RWPE1 (cell line): ENCODE results near the gene STK32B.

Experiments used
- CTCF ChIA-PET: fragments of 350-600 bp; sonication (Branson Sonifier 250); formaldehyde crosslinking; extraction: SDS; loops from one replicate; lab custom pipeline; 2021; lab: Yijun Ruan, JAX
- POLR2A ChIA-PET: fragments of 400-600 bp; formaldehyde crosslinking; extraction: SDS; loops from one replicate; lab custom pipeline; 2020; ENCODE audit warnings: antibody characterized with exemption; ENCODE audit not compliant: low non-redundant PET; lab: Yijun Ruan, JAX
- DNase-seq: peaks from one replicate; pipeline ENCODE4 v3.0.0; 2012; ENCODE audit warnings: low spot score
- H3K27ac ChIP-seq: fragments of 450-650 bp; 2 replicates; pipeline ENCODE4 v1.5.1; 2017
- CTCF ChIP-seq: fragments of 450-650 bp; conservative IDR thresholded peaks from 2 replicates; pipeline ENCODE4 v1.5.1; 2017; ENCODE audit warnings: low read depth, mild to moderate bottlenecking

STK32B gene

DNA sequence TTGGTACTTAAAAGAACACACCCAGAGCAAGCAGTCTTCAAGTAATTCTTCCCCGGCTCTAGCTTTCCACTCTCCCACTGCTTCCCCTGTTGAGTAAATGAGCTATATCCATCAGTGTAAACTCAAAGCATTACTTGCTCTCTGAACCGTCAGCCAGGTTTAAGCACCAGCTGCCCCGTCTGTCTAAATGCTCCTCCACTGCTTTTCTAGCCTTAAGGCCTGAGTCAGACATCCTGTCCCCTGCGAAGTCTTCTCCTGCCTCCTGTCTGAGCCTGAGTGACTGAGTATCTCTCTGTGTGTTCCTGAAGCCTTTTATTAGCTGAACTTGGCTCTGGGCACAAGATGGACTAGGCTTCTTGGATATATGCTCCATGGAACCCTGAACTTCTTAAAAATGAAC, 205.1 kb downstream of the STK32B start:
- CTCF ChIA-PET, result no interaction called here
- no peak for TF ChIP-seq CTCF
- no peak for DNase-seq
- POLR2A ChIA-PET, result no interaction called here
- H3K27ac ChIP-seq, result no peak overlapping the region

- TF ChIP-seq CTCF, result no peak
- ChIA-PET CTCF (no interaction called here), POLR2A (no interaction called here)
- DNase-seq, result no peak
- H3K27ac ChIP-seq, result no peak overlapping the region
Observed at GRCh38 chr4:5257086-5257485, 205.8 kb downstream of the STK32B start.

GRCh38 chr4:5259471-5259870, 208.2 kb downstream of the STK32B start:
- POLR2A ChIA-PET, result no interaction called here
- CTCF ChIA-PET, result no interaction called here

DNA sequence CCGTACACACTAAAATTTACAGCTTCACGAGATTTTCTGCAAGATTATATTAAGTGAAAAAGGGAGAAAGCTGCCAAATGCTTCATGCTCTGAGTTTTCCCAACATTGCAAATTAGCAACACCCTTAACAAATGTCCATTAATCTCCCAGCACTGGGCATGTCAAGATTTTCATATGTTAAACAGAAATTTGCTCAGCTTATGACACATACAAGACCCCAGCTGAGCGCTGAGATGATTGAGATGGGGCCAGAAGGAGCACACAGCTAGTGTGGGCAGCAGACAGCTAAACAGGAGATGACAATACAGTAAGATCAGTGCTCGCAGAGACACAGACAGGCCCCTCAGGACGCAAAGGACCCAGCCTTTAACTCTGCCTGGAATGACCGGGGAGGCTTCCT, 208.8 kb downstream of the STK32B start:
- no peak overlapping the region for H3K27ac ChIP-seq
- CTCF ChIA-PET, result no interaction called here
- POLR2A ChIA-PET, result no interaction called here
- no peak for TF ChIP-seq CTCF
- DNase-seq, result no peak

More at GRCh38 chr4:5259471-5259870, 208.2 kb downstream of the STK32B start:
- TF ChIP-seq CTCF, result no peak
- no peak overlapping the region for H3K27ac ChIP-seq
- no peak for DNase-seq

DNA sequence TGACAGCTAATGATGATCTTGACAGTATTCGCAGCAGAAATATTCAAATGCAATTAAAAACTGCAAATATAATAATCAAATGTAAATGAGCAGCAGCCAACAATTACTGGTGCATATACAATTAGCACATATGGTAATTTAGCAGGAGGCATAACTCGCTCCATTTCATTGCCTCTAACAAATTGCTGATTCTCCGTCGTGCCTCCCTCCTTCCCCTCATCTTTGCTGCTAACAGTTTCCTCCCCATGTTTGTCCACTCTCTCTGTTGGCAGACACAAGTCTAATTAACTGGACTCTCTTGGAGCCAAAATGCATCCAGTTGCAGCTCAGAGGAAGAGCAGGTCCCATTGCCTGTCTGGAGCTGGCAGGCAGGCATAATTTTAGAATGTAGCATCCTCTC, 210.6 kb downstream of the STK32B start:
- H3K27ac ChIP-seq, result no peak overlapping the region
- ChIA-PET POLR2A (no interaction called here), CTCF (no interaction called here)

DNA sequence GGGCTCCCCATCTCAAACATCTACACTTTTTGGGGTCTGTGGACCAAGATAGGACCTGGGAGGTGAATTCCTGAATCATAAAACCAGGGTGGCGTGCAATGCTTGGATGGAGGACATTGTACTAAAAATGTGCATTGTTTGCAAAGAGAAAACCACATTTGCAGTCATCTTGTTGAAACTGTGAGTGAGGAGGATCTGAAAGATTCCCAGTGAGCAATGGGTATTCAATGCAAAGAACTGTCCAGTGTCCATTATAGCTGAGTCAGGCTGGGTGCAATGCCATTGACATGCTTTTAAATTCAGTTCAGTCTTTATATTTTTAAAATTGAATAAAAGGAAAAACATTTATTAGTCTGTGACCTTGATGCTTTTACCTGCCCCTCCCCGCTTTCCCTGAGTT, 215.7 kb downstream of the STK32B start:
- TF ChIP-seq CTCF, result no peak
- POLR2A ChIA-PET, result no interaction called here
- CTCF ChIA-PET, result no interaction called here
- H3K27ac ChIP-seq, result no peak overlapping the region
- DNase-seq, result no peak

More for the DNA sequence above, 210.6 kb downstream of the STK32B start:
- DNase-seq, result no peak
- no peak for TF ChIP-seq CTCF

DNA sequence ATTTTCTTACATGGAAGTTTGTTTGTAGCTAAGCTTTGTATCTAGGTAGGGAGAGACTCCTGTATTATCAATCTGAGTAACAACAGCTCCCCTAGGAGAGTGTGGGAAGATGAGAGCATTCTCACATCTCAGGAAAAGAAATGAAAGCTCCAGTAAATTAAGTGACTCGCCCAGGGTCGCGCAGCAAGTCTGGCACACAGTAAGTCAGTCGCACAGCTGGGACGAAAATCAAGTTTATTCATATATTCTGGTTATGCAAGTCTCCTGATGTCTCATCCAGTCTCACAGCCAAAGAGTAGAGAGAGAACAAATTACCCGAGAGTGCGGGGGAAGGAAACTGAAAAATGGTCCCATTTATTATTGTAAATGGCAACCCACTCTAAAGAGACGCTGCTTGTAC, 216.1 kb downstream of the STK32B start:
- no peak for DNase-seq
- POLR2A ChIA-PET, result no interaction called here
- TF ChIP-seq CTCF, result no peak
- H3K27ac ChIP-seq, result no peak overlapping the region
- CTCF ChIA-PET, result no interaction called here
